WTC11 (cell line): Measurements from ENCODE around the gene PIAS2. TPM values are rescaled to one million over a fixed set of nuclear protein-coding genes. Genes with fewer than 3 reads are reported as not detected.

Source experiments
- ATAC-seq: fragments of 200-7000 bp; cut with Tn5 transposase; 2 replicates; pipeline ENCODE4 v1.10.0; 2021; ENCODE audit warnings: mild to moderate bottlenecking, moderate library complexity
- CTCF ChIA-PET: fragments of 300-600 bp; sonication (Branson Sonifier 250); formaldehyde crosslinking; loops from one replicate; lab custom pipeline; 2021; ENCODE audit warnings: antibody characterized with exemption; lab: Charles Lee
- POLR2A ChIA-PET: fragments of 350-600 bp; sonication (Branson Sonifier 250); formaldehyde crosslinking; loops from one replicate; lab custom pipeline; 2021; ENCODE audit warnings: antibody characterized with exemption; lab: Charles Lee
- DNase-seq: peaks from one replicate; pipeline ENCODE4 v3.0.0; 2021; ENCODE audit warnings: low spot score
- H3K27ac Mint-ChIP-seq: 2 replicates; pipeline ENCODE4 v1.8.0; 2021; ENCODE audit warnings: mixed read lengths
- H3K27me3 Mint-ChIP-seq: 2 replicates; pipeline ENCODE4 v1.8.0; 2021; ENCODE audit warnings: low read depth, mild to moderate bottlenecking, moderate library complexity, mixed read lengths
- H3K36me3 Mint-ChIP-seq: 2 replicates; pipeline ENCODE4 v1.8.0; 2021; ENCODE audit warnings: mixed read lengths
- H3K4me1 Mint-ChIP-seq: 2 replicates; pipeline ENCODE4 v1.8.0; 2022; ENCODE audit warnings: mixed read lengths
- H3K4me3 Mint-ChIP-seq: 2 replicates; pipeline ENCODE4 v1.8.0; 2021; ENCODE audit warnings: mild to moderate bottlenecking, moderate library complexity, mixed read lengths
- H3K9me3 Mint-ChIP-seq: 2 replicates; pipeline ENCODE4 v1.8.0; 2021; ENCODE audit warnings: mixed read lengths
- CBFB ChIP-seq: sonication (generic); formaldehyde crosslinking; IDR thresholded peaks from 2 replicates; pipeline ENCODE4 v1.8.1; 2022; ENCODE audit warnings: mild to moderate bottlenecking, low read depth, missing genetic modification reagents
- CDX4 ChIP-seq: fragments of 250-450 bp; sonication (Bioruptor Pico); IDR thresholded peaks from 2 replicates; pipeline ENCODE4 v1.9.0; 2021; ENCODE audit warnings: moderate library complexity, mild to moderate bottlenecking, inconsistent platforms, borderline replicate concordance
- E2F4 ChIP-seq: sonication (generic); formaldehyde crosslinking; IDR thresholded peaks from 2 replicates; pipeline ENCODE4 v1.8.1; 2022; ENCODE audit warnings: low read depth, mild to moderate bottlenecking, moderate library complexity, missing genetic modification reagents, borderline replicate concordance
- FOXP1 ChIP-seq: sonication (generic); formaldehyde crosslinking; IDR thresholded peaks from 2 replicates; pipeline ENCODE4 v1.8.0; 2022; ENCODE audit warnings: missing genetic modification reagents, mild to moderate bottlenecking, moderate library complexity, borderline replicate concordance
- OVOL2 ChIP-seq: fragments of 250-450 bp; sonication (Bioruptor Pico); IDR thresholded peaks from 2 replicates; pipeline ENCODE4 v1.9.0; 2021; ENCODE audit warnings: mild to moderate bottlenecking, borderline replicate concordance
- ZBTB43 ChIP-seq: sonication (generic); formaldehyde crosslinking; IDR thresholded peaks from 2 replicates; pipeline ENCODE4 v1.8.1; 2023; ENCODE audit warnings: mild to moderate bottlenecking, missing genetic modification reagents
- ZNF416 ChIP-seq: fragments of 250-450 bp; sonication (Bioruptor Pico); IDR thresholded peaks from 2 replicates; pipeline ENCODE4 v1.9.0; 2021; ENCODE audit warnings: mild to moderate bottlenecking, inconsistent platforms
- ZNF671 ChIP-seq: fragments of 250-450 bp; sonication (Bioruptor Pico); IDR thresholded peaks from 2 replicates; pipeline ENCODE4 v1.8.0; 2021; ENCODE audit warnings: mild to moderate bottlenecking
- total RNA-seq: library from RNA; stranded (reverse); gene quantifications from 3 replicates; pipeline ENCODE4 v1.2.3, GENCODE V29; 2021
- TF ChIP-seq, protein P1 (sequence below): sonication (generic); formaldehyde crosslinking; IDR thresholded peaks from 2 replicates; pipeline ENCODE4 v1.8.0; 2023; ENCODE audit warnings: missing genetic modification reagents, mild to moderate bottlenecking, borderline replicate concordance
- TF ChIP-seq, protein P2 (sequence below): sonication (generic); formaldehyde crosslinking; IDR thresholded peaks from 2 replicates; pipeline ENCODE4 v1.8.0; 2023; ENCODE audit warnings: mild to moderate bottlenecking, missing genetic modification reagents
- TF ChIP-seq, protein P3 (sequence below): sonication (generic); formaldehyde crosslinking; IDR thresholded peaks from 2 replicates; pipeline ENCODE4 v1.8.0; 2022; ENCODE audit warnings: mild to moderate bottlenecking, missing genetic modification reagents
- TF ChIP-seq, protein P4 (sequence below): sonication (generic); formaldehyde crosslinking; IDR thresholded peaks from 2 replicates; pipeline ENCODE4 v1.8.0; 2022; ENCODE audit warnings: mild to moderate bottlenecking, missing genetic modification reagents

The PIAS2 gene
- total RNA-seq, 1 experiment from 2014 or later = 50.7 TPM

- TF ChIP-seq, protein P1, sequence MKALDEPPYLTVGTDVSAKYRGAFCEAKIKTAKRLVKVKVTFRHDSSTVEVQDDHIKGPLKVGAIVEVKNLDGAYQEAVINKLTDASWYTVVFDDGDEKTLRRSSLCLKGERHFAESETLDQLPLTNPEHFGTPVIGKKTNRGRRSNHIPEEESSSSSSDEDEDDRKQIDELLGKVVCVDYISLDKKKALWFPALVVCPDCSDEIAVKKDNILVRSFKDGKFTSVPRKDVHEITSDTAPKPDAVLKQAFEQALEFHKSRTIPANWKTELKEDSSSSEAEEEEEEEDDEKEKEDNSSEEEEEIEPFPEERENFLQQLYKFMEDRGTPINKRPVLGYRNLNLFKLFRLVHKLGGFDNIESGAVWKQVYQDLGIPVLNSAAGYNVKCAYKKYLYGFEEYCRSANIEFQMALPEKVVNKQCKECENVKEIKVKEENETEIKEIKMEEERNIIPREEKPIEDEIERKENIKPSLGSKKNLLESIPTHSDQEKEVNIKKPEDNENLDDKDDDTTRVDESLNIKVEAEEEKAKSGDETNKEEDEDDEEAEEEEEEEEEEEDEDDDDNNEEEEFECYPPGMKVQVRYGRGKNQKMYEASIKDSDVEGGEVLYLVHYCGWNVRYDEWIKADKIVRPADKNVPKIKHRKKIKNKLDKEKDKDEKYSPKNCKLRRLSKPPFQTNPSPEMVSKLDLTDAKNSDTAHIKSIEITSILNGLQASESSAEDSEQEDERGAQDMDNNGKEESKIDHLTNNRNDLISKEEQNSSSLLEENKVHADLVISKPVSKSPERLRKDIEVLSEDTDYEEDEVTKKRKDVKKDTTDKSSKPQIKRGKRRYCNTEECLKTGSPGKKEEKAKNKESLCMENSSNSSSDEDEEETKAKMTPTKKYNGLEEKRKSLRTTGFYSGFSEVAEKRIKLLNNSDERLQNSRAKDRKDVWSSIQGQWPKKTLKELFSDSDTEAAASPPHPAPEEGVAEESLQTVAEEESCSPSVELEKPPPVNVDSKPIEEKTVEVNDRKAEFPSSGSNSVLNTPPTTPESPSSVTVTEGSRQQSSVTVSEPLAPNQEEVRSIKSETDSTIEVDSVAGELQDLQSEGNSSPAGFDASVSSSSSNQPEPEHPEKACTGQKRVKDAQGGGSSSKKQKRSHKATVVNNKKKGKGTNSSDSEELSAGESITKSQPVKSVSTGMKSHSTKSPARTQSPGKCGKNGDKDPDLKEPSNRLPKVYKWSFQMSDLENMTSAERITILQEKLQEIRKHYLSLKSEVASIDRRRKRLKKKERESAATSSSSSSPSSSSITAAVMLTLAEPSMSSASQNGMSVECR = no peak
- TF ChIP-seq OVOL2 (CRISPR knock-in tag) = no peak
- TF ChIP-seq, protein P2, sequence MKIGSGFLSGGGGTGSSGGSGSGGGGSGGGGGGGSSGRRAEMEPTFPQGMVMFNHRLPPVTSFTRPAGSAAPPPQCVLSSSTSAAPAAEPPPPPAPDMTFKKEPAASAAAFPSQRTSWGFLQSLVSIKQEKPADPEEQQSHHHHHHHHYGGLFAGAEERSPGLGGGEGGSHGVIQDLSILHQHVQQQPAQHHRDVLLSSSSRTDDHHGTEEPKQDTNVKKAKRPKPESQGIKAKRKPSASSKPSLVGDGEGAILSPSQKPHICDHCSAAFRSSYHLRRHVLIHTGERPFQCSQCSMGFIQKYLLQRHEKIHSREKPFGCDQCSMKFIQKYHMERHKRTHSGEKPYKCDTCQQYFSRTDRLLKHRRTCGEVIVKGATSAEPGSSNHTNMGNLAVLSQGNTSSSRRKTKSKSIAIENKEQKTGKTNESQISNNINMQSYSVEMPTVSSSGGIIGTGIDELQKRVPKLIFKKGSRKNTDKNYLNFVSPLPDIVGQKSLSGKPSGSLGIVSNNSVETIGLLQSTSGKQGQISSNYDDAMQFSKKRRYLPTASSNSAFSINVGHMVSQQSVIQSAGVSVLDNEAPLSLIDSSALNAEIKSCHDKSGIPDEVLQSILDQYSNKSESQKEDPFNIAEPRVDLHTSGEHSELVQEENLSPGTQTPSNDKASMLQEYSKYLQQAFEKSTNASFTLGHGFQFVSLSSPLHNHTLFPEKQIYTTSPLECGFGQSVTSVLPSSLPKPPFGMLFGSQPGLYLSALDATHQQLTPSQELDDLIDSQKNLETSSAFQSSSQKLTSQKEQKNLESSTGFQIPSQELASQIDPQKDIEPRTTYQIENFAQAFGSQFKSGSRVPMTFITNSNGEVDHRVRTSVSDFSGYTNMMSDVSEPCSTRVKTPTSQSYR (CRISPR knock-in tag) = no peak
Observed at GRCh38 chr18:46843372-46843771, 73.9 kb downstream of the PIAS2 start (continued).

- H3K9me3 Mint-ChIP-seq = no peaks in the 10 kb centered on the region
- TF ChIP-seq CBFB (CRISPR knock-in tag) (no peak), ZNF671 (CRISPR knock-in tag) (no peak), FOXP1 (no peak), ZBTB43 (no peak), E2F4 (CRISPR knock-in tag) (no peak), CDX4 (CRISPR knock-in tag) (no peak), ZNF416 (CRISPR knock-in tag) (no peak)
- TF ChIP-seq, protein P3, sequence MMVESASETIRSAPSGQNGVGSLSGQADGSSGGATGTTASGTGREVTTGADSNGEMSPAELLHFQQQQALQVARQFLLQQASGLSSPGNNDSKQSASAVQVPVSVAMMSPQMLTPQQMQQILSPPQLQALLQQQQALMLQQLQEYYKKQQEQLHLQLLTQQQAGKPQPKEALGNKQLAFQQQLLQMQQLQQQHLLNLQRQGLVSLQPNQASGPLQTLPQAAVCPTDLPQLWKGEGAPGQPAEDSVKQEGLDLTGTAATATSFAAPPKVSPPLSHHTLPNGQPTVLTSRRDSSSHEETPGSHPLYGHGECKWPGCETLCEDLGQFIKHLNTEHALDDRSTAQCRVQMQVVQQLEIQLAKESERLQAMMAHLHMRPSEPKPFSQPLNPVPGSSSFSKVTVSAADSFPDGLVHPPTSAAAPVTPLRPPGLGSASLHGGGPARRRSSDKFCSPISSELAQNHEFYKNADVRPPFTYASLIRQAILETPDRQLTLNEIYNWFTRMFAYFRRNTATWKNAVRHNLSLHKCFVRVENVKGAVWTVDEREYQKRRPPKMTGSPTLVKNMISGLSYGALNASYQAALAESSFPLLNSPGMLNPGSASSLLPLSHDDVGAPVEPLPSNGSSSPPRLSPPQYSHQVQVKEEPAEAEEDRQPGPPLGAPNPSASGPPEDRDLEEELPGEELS = no peak
- TF ChIP-seq, protein P4, sequence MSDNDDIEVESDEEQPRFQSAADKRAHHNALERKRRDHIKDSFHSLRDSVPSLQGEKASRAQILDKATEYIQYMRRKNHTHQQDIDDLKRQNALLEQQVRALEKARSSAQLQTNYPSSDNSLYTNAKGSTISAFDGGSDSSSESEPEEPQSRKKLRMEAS = no peak
- 0 out of 2 replicates have a peak overlapping the region, but pooled peaks have one; percentile 47 for H3K27ac Mint-ChIP-seq
- H3K27me3 Mint-ChIP-seq = no peaks in the 10 kb centered on the region
- ATAC-seq (no peak), DNase-seq (no peak)
- ChIA-PET POLR2A (no interaction called here), CTCF (no interaction called here)
- H3K36me3 Mint-ChIP-seq = peaks cover 10% of the 10 kb centered on the region; the same call in 1 of the 2 replicates
- no peak overlapping the region for H3K4me3 Mint-ChIP-seq
- no peaks in the 10 kb centered on the region for H3K4me1 Mint-ChIP-seq
Observed at GRCh38 chr18:46842583-46842982, 74.7 kb downstream of the PIAS2 start.
